Measurements from ENCODE around the gene PHOX2A.

Gene PHOX2A

GRCh38 chr11:72233056-72233772, 10.8 kb downstream of the PHOX2A start:
- TF ChIP-seq CTCF (conservative IDR thresholded peaks at IDR 0.05): no peak
- no peak overlapping the region for H3K27ac ChIP-seq

- TF ChIP-seq CTCF (conservative IDR thresholded peaks at IDR 0.05): no peak
- no peak overlapping the region for H3K27ac ChIP-seq
Observed at GRCh38 chr11:72232260-72233055, 11.5 kb downstream of the PHOX2A start.

- TF ChIP-seq CTCF (conservative IDR thresholded peaks at IDR 0.05): no peak
- no peak overlapping the region for H3K27ac ChIP-seq
Observed at GRCh38 chr11:72231396-72232259, 12.3 kb downstream of the PHOX2A start.

- H3K27ac ChIP-seq: no peak overlapping the region
- no peak for TF ChIP-seq CTCF (conservative IDR thresholded peaks at IDR 0.05)
Observed at GRCh38 chr11:72230764-72231365, 13.1 kb downstream of the PHOX2A start.

GRCh38 chr11:72229925-72230763, 13.8 kb downstream of the PHOX2A start:
- TF ChIP-seq CTCF (conservative IDR thresholded peaks at IDR 0.05): no peak
- H3K27ac ChIP-seq: no peak overlapping the region

- H3K27ac ChIP-seq: no peak overlapping the region
- TF ChIP-seq CTCF (conservative IDR thresholded peaks at IDR 0.05): no peak
Observed at GRCh38 chr11:72229336-72229924, 14.5 kb downstream of the PHOX2A start.
